COLO668 (cell line): Measurements from ENCODE around the gene DUXA.

Experiments
- DNase-seq: peaks from one replicate; lab custom pipeline; 2025; ENCODE audit not compliant: unreplicated experiment; lab: John Stamatoyannopoulos, UW

DUXA gene

GRCh38 chr19:57105976-57106721 lies 61.1 kb downstream of the DUXA start:
- DNase-seq = no peak
